Adrenal gland (tissue), 5 donors: ENCODE results near the gene GMEB2.

Experiments used
- CTCF ChIP-seq, 6 experiments: fragments of 450-650 bp in 4 of 6; fragments of 200-600 bp in 2 of 6; sonication (generic) in 1 of 6; IDR thresholded peaks; 1 replicate in 5 of 6; 2 replicates in 1 of 6; pipeline versions ENCODE4 v1.5.1 to v1.8.0; 2016 to 2021; ENCODE audit warnings: antibody characterized with exemption in 6 of 6, mild to moderate bottlenecking in 2 of 6, moderate library complexity in 1 of 6
- POLR2A ChIP-seq, 2 donors: fragments of 450-650 bp; IDR thresholded peaks; one replicate each; pipeline ENCODE4 v1.6.1; 2017; ENCODE audit warnings: antibody characterized with exemption in 2 of 2, mild to moderate bottlenecking in 2 of 2, moderate library complexity in 1 of 2
- donor health status: DM: no; HTN: no; CAD: no.

- no peak for TF ChIP-seq POLR2A (IDR thresholded peaks at IDR 0.05)
- no peak for TF ChIP-seq CTCF (IDR thresholded peaks at IDR 0.05)
These were observed 38.9 kb downstream of the GMEB2 start for GRCh38 chr20:63587776-63588591.
